SH-SY5Y (cell line): ENCODE measurements around the gene MLLT11.

Experiments
- GATA2 ChIP-seq: IDR thresholded peaks from 2 replicates; pipeline ENCODE4 v1.6.1; 2011; ENCODE audit warnings: mild to moderate bottlenecking, low read depth, low read length
- GATA3 ChIP-seq: IDR thresholded peaks from 2 replicates; pipeline ENCODE4 v1.6.1; 2011; ENCODE audit warnings: low read depth, mild to moderate bottlenecking, low read length, moderate library complexity

MLLT11 gene

DNA sequence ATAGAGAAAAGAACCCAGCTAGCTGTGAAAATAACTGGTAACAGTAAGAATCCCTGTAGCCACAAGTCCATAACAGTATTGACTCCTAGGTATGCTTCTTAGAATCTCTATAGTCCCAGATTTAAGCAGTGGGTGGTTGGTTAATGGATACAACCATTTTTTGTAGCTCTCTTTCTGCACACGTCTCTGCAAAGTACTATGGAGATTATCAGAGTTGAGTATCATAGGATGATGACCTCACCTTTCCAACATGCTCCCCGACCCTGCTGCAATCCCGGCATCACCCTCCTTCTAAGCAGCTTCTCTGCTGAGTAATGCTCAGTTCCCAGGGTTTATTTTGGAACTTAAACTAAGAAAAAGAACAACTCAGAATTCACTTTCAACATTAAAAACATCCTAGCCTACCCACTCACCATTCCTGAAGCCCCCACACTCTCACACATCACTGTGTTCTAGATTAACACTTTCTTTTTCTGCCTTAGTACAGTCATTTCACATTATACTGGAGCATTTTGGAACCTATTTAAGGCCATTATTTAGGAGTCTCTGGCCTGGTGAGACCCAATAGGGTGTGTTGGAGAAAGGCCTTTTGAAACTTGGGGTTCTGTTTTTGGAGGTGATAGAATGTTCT, 2.7 kb downstream of the MLLT11 start:
- TF ChIP-seq GATA2 (peak; percentile 72), GATA3 (no peak)

DNA sequence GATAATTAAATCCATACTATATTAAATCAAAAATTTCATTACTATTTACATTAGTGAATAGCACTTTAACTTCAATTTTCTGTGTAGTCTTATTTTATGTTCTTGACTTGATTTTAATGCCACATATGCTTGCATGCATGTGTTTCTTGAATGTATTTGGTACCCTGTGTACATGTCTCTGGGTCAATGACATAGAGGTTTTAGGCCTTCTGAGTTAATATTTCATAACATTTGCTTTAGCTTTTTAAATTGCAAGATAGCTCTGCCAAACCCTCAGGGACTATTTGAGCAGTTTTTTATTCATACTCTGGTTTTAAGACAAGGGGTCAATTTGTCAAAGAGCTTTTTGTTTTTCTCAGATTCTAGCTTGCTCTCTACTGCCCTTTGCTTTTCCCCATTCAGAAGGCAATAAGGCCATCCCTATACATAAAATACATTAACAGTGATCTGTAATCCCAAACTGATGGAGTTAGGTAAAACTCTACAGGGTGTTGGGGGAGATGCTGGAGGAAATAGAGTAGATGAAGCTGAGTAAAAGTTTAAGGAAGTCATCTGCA, 5.0 kb downstream of the MLLT11 start:
- TF ChIP-seq GATA3 (no peak), GATA2 (no peak)

DNA sequence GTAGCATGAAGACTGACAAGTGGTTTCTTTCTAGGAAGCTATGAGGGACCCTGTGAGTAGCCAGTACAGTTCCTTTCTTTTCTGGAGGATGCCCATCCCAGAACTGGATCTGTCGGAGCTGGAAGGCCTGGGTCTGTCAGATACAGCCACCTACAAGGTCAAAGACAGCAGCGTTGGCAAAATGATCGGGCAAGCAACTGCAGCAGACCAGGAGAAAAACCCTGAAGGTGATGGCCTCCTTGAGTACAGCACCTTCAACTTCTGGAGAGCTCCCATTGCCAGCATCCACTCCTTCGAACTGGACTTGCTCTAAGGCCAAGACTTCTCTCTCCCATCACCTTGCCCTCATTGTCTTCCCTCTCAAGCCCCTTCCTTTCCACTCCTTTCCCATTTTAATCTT, 7.0 kb downstream of the MLLT11 start:
- TF ChIP-seq GATA3, result no peak
- TF ChIP-seq GATA2, result no peak

DNA sequence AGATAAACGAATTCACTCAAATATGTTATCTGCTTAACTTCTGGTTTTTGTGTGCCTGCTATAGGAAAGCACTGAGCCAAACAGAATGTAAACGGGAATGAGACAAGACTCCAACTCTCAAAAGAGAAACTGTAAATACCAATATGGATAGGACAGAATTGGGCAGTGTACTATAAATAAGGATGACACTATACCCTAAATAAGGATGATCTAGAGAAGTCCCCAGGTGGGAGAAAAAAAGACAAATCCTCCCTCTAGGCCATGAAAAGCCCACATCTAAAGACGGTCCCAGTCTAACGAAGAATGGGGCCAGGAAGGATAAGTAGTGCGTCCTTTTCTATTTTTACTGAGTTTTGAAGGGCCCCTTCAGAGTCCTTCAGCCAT, 8.9 kb downstream of the MLLT11 start:
- no peak for TF ChIP-seq GATA3
- TF ChIP-seq GATA2, result no peak

DNA sequence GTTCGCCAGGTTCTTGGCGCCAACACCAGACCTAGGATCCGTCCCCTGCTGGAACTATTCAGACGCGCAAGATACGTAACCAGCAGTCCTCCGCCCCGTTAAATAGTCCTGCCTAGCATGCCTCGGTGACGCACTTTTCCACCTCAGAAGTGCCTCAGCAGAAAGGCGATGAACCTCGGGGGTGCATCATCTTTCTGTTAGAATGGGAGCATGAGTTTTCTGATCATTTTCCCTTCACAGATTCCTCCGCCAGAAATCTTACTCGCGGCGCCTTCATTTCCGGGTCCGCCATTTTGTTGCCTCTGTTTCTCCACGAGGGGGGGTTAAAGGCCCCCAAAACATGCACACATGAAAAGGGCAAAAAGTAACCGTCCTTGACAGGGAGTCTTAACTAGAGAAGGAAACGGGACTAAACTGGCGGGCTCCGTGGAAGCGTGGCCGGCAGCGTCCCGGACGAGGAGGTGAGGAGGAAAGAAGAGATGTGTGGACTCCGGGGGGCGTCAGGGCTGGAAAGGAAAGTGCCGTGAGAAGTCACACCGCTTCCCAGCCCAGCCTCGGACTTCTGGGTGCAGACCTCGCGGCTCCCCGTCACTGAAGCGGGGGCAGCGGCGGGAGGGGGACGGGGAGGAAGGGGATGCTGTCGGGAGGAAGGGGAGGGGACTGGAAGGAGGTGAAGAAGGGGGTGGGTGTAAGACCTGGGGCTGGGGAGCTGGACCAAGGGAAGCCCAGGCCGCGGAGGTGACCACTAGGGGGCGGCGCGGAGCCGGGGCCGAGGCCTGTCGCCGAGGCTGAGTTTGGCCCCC, 10.5 kb downstream of the MLLT11 start, which contains the start of gene GABPB2:
TSS of gene GABPB2 (plus strand) at position 288 of the 803 bp plus-strand sequence. CDS start 17,429 bp downstream, outside the sequence.
- TF ChIP-seq GATA3 (no peak), GATA2 (no peak)

DNA sequence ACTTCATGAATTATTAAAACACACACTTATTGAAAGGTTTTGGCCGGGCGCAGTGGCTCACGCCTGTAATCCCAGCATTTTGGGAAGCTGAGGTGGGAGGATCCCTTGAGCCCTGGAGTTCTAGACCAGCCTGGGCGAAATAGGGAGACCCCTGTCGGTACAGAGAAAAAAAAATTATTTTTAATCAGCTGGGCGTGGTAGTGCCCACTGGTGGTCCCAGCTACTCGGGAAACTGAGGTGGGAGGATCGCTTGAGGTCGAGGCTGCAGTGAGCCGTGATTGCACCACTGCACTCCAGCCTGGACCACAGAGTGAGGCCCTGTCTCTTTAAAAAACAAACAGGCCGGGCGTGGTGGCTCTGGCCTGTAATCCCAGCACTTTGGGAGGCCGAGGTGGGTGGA, 12.0 kb downstream of the MLLT11 start:
- TF ChIP-seq GATA2 (no peak), GATA3 (no peak)

DNA sequence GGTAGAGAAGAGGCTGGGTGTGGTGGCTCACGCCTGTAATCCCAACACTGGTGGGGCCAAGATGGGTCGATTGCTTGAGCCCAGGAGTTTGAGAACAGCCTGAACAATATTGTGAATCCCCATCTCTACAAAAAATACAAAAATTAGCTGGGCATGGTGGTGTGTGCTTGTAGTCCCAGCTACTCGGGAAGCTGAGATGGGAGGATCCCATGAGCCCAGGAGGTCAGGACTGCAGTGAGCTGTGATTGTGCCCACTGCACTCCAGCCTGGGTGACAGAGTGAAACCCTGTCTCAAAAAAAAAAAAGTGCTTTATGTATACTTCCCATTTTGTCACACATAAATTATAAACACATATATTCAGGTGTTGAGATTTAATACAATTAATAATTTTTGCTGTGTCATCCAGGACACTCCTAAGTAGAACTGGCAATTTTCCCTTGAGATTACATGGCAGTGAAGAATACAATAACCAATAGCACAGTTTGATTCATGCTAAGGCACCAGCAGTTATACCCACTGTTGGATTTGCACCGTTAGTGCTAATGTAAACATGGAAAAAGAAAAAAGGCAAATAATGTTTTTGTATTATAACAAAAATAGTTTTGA, 25.9 kb downstream of the MLLT11 start:
- no peak for TF ChIP-seq GATA2
- no peak for TF ChIP-seq GATA3

DNA sequence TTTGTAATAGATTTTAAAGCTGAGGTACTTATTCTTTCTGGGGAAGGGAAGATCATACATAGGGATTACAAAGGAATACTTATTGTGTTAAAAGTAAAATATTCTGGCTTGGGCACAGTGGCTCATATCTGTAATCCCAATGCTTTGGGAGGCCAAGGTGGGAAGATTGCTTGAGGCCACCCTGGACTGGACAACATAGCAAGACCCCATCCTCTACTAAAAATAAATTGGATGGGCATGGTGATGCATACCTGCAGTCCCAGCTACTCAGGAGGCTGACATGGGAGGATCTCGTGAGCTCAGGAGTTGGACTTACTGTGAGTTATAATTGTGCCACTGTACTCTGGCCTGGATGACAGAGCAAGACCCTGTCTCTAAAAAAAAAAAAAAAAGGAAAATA, 37.9 kb downstream of the MLLT11 start:
- TF ChIP-seq GATA2, result no peak
- TF ChIP-seq GATA3, result no peak

DNA sequence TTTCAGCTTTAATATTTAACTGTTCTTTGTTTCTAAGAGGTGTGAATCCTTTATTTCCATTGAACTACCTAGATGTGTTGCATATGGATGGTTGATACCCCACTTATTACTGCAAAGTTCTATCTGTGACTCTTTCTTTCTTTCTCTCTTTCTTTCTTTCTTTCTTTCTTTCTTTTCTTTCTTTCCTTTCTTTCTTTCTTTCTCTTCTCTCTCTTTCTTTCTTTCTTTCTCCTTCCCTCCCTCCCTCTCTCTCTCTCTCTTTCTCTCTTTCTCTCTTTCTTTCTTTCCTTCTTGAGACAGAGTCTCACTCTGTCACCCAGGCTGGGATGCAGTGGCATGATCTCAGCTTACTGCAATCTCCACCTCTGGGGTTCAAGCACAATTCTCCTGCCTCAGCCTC, 44.4 kb downstream of the MLLT11 start:
- TF ChIP-seq GATA2 (no peak), GATA3 (no peak)

DNA sequence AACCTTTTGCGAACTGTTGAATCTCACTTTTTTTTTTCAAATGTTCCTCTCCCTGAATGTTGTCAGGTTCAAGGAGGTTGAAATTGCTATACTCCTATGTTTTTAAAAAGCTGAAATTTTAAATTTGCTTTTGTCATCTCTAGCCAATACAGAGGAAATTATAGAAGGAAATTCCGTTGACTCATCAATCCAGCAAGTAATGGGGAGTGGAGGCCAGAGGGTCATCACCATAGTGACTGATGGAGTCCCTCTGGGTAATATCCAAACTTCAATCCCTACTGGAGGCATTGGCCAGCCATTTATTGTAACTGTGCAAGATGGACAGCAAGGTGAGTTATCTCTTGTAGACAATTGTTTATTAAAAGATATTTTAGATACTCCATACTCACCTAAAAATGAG, 46.7 kb downstream of the MLLT11 start:
- TF ChIP-seq GATA2, result no peak
- no peak for TF ChIP-seq GATA3

DNA sequence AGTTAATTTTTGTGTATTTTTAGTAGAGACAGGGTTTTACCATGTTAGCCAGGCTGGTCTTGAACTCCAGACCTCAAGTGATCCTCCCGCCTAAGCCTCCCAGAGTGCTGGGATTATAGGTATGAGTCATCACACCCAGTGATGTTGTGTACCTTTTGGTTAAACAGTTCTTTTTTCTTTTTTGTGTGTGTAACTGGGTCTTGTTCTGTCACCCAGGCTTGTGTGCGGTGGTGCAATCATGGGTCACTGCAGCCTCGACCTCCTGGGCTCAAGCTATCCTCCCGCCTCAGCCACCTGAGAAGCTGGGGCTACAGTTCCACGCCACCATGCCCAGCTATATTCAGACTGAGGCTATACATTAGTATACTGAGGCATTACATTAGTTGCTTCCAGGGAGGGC, 48.1 kb downstream of the MLLT11 start:
- TF ChIP-seq GATA2, result no peak
- TF ChIP-seq GATA3, result no peak

DNA sequence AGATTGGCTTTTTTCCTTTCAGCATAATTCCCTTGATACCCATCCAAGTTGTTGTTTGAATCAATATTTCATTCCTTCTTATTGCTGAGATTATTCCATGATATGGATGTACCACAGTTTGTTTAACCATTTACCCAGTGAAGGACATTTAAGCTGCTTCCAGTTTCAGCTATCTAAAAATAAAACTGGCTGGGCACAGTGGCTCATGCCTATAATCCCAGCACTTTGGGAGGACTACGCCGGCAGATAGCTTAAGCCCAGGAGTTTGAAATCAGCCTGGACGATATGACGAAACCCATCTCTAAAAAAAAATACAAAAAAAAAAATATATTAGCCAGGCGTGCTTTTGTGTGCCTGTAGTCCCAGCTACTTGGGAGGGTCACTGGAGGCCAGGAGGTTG, 53.7 kb downstream of the MLLT11 start:
- TF ChIP-seq GATA2, result no peak
- no peak for TF ChIP-seq GATA3
